ENCODE data around the gene CTPS1.

CTPS1 gene, protein sequence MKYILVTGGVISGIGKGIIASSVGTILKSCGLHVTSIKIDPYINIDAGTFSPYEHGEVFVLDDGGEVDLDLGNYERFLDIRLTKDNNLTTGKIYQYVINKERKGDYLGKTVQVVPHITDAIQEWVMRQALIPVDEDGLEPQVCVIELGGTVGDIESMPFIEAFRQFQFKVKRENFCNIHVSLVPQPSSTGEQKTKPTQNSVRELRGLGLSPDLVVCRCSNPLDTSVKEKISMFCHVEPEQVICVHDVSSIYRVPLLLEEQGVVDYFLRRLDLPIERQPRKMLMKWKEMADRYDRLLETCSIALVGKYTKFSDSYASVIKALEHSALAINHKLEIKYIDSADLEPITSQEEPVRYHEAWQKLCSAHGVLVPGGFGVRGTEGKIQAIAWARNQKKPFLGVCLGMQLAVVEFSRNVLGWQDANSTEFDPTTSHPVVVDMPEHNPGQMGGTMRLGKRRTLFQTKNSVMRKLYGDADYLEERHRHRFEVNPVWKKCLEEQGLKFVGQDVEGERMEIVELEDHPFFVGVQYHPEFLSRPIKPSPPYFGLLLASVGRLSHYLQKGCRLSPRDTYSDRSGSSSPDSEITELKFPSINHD

DNA sequence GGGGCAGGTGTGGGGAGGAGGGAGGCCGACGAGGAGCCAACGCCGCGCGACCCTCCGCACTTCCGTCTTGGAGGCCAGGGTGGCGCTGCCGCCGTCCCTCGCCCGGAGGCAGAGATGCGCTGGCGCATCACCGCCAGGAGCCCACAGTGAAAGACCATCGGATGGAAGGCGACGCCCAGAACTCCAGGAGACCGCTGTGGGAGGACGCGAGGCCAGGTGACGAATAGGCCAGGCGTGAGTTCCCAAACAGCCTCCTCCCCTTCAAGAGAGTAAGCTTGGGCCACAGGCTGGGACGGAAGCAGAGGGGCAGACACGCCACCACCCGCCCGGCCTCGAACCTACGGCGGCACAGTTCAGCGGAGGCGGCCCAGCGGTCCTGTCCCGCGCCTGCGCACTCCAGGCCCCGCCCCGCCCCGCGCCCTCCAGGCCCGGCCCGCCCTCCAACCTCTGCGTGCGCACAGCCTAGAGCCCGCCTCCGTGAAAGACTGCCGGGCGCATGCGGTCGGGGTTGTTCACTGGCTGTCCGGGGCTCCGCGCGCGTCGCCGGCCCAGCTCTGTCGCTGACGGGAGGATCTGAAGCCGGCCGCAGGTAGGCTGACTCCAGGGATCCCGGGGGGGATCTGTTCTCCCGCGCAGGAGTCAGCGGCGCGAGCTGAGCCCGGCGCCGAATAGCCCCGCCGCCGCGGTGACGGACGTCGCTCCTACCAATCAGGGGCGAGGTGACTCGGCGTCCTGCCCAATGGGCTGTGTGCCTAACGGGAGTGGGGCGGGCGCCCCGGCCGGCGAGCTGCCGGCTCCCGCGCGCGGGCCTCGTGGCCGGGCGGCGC lies at the start of gene CTPS1:
Gene CTPS1, plus strand, starts transcription at position 456 of the 827 bp plus-strand sequence. CDS start 3,595 bp downstream, outside the sequence.
- DNase-seq: peak; percentile 96

DNA sequence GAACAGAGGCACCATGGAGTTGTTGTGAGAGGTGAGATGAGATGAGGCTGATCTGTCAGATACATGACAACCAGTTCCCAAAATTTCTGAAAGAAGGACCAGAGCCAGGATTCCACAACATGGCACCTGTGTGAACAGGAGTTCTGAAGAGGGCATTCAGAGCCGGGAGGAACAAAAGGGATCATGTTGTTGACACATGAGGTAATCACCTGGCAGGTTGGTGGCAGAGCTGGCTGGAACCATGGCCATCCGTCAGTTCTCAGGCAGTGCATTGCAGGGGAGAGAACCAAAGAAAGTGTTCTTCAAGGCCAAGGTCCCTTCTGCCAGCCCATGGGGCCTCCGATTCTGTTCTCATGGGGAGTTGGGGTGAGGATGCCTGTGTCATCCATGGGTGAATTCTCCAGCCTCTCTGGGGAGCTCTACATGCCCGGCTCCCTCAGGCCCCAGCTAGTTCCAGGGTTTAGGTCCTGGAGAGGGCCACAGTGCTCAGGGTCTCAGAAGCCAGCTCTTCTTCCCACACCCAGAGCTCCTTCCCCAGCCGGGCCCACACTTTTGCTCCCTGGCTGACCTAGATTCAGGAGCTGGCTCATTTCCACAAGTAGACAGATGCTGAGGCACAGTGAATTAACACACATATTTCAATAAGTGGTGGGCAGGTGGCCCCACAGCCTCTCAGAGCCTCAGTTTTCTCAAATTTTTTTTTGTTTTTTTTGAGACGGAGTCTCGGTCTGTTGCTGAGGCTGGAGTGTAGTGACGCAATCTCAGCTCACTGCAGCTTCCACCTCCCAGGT lies 49.1 kb upstream of the CTPS1 start:
- DNase-seq: no peak

DNA sequence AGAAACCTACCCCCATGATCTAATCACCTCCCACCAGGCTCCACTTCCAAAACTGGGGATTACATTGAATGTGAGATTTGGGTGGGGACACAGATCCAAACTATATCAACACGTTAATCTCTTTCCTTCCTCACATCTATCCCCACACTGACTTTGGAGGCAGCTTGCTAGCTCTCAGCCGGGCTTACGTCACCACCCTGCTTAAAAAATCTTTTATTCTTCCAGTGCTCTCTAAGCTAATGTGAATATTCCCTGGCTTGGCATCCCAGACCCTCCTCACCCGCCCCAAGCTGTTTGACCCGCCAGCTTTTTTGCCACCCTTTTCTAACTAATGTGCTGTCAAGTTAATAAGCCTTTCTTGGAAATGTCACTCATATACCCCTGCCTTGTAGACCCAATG lies 47.9 kb upstream of the CTPS1 start:
- DNase-seq: no peak

DNA sequence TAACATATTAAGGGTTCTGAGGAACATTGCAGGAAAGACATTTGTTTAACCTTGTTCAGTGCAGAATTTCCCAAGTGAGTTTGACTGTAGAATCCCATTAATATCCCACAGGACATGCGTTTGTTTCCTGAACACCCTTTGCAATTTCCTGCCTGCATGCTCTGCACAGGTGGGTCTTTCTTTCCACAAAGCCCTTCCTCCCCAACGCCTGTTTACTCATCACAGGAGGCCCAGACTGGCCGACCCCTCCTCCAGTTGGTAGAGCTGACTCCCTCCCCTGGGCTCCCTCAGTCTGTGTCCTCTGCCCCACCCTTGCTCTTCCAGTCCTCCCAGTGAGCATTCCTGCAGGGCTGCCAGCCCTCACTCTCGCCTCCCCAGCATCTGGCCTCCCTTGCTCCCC lies 47.5 kb upstream of the CTPS1 start:
- no peak for DNase-seq

DNA sequence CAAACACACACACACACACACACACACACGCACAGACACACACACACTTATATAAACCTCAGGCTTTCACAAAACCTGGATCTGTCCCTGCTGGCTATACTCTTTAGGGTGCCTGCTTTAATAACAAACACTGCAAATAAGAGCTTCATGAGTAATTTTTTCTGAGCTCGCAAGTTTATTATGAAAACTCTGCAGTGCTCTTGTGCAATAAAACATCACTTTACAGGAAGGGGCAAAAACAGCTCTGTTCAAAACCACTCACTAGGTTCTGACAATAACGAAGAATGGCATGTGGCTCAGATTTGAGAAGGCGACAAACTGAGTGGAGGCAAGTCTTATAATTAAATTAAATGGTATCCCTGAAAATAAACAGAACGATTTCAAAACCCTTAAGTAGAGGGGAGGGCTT lies 42.6 kb upstream of the CTPS1 start:
- DNase-seq: no peak

DNA sequence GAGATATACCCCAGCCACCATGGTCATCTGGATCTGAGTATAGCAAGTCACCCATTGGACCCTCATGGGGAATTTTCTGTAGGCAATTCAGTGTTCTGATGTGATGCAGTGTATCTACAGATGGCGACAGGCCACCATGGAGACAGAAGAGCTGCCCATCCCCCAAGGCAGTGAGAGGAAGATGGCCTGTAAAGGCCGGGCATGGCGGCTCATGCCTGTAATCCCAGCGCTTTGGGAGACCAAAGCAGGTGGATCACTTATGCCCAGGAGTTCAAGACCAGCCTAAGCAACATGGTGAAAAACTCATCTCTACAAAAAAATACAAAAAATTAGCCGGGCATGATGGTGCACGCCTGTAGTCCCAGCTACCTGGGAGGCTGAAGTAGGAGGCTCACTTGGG lies 41.1 kb upstream of the CTPS1 start:
- no peak for DNase-seq

DNA sequence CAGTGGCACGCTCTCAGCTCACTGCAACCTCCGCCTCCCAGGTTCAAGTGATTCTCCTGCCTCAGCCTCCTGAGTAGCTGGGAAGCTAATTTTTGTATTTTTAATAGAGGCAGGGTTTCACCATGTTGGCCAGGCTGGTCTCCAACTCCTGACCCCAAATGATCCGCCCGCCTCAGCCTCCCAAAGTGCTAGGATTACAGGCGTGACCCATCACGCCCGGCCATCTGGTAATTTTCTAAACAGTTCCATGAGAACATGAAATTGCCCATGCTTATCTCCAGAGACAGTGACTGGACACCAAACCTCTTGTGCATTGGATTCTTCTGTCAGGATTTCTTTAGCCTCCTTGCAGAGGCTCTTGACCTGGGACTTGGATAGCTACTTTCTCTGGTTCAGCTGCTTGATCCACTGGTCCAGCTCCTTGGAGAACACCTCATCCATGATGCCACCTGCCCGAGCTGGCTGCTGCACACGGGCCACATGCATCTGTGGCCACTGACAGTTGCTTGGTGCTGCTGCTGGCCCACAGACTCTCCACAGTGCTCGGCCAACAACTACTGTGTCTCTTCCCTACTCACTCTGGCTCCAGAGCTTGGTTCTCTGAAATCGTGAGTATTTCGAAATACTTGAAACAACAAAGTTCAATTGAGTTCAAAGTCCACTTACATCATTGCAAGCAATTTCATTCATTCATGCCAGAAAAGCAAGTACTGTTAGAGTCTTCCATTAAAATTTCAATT lies 40.0 kb upstream of the CTPS1 start:
- no peak for DNase-seq

DNA sequence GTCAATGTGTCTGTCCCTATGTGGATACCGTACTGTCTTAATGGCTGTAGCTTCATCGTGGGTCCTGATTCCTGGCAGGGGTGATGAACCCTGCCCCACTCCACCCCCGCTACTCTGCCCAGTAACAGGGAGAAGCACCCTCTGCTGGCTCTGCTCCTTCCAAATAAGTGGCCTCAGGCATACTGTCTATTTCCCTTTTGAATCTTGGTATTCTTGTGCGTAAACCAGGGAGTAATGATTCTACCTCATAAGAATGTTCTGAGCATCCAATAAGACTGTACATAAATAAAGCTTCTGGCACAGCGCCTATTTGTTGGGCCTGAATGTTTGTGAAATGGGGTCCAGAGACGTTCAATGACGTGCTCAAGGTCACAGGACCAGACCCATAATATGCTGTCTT lies 35.2 kb upstream of the CTPS1 start:
- no peak for DNase-seq

DNA sequence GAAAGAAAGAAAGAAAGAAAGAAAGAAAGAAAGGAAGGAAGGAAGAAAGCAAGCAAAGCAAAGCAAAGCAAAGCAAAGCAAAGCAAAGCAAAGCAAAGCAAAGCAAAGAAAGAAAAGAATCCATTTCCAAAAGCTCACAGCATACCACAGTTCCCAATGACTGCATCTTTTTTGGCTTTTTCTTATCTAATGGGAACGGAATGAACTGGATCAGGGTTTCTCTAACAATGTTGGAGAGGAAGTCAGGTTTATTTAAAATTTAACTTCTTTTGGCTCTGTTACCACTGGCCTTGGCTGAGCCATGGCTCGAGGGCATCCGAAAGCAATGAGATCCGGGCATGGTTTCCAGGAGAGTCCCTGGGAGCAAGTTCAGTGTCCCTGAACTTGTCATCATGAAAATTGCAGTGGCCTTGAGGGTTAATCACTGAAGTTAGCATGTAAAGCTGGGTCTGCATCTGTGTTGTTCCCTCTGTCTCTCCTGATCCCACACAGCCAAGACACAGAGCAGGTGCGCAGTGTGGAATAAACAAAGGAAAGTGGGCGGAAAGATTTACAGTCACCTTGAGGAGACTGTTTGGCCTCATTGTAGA lies 34.6 kb upstream of the CTPS1 start:
- DNase-seq: no peak

DNA sequence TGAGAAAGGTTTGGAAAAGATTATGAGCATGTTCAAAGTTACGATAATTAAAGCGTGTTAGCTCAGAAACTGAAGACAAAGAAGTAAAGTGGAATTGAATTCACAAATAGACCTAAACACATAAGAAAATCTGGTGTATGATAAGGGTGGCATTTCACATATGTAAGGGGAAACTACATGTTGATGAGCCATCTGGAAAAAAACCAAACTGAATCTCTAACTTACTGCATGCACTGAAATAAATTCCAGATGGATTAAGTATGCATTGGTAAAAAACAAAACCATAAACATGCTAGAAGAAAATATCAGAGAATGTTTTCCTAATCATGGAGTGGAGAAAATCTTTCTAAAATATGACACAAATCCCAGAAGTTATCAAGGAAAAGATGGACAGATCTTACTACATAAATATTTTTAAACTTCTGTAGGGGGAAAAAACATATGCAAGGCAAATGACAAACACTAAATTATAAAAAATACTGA lies 34.0 kb upstream of the CTPS1 start:
- DNase-seq: no peak

DNA sequence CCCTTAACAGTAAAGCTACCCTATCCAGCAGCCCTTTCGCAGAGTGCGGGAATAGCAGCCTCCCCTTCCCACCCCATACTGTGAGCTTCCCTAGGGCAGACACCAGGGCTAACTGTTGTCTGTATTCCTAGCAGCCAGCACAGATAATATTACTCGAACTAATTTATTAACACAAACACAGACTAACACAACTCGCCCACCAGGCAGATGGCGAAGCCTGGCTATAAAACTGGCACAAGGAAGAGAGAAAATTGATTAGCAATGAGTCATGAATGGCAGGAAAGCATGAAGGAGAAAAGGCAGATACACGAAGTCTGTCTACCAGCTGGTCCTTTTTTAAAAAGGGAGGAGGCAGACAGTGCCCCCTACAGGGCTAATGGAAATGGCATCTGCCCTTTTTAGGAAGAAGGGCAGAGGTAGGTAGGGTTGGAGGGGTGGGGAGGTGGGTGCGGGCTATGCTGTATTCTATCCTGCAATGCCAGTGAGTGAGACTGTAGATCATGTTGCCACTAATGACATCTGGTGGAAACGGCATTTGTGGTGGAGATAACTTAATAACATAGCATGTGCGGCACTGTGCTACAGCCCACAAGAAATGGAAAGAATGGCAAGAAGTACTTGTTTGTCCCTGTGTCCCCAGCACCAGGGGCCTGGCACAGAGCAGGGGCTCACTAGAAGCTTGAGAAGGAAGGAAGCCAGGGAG lies 30.6 kb upstream of the CTPS1 start:
- DNase-seq: peak; percentile 42

DNA sequence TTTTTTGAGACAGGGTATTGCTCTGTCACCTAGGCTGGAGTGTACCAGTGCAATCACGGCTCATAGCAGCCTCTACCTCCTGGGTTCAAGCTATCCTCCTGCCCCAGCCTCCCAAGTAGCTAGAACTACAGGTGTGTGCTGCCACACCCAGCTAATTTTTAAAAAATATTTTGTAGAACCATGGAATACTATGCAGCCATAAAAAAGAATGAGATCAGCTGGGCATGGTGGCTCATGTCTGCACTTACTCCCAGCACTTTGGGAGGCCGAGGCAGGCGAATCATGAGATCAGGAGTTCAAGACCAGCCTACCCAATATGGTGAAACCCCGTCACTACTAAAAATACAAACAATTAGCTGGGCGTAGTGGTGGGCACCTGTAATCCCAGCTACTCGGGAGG lies 29.9 kb upstream of the CTPS1 start:
- no peak for DNase-seq

DNA sequence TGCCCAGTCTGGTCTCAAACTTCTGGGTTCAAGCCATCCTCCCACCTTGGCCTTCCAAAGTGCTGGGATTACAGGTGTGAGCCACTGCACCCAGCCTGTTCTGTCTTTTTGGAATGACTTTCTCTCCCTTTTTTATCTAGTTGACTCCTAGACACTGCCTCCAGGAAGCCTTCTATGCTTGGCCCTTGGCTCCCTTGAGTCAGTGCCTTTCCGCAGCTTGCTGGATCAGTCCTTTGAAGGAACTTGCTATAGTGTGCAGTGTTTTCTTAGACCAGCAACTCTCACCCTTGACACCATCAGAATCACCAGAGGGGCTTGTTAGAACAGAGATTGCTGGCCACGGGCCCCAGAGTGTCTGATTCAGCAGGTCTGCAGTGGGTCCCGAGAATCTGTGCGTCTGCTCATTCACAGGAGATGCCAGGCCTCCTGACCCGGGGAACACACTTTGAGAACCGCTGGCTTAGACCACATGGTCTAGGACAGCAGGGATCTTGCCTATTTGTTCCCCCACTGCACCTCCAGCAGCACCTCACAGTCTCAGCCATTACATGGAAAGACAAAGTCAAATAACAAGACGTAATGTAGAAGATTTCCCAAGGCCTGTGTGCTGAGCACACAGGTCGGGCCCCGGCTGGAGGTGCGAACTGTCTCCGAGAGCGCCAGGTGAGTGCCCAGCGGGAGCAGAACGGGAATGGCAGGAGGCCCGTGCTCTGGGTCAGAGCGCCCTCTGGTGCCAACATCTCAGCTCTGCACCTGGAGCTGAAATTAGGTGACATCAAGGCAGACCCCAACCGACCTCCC lies 27.4 kb upstream of the CTPS1 start:
- DNase-seq: peak; percentile 29

DNA sequence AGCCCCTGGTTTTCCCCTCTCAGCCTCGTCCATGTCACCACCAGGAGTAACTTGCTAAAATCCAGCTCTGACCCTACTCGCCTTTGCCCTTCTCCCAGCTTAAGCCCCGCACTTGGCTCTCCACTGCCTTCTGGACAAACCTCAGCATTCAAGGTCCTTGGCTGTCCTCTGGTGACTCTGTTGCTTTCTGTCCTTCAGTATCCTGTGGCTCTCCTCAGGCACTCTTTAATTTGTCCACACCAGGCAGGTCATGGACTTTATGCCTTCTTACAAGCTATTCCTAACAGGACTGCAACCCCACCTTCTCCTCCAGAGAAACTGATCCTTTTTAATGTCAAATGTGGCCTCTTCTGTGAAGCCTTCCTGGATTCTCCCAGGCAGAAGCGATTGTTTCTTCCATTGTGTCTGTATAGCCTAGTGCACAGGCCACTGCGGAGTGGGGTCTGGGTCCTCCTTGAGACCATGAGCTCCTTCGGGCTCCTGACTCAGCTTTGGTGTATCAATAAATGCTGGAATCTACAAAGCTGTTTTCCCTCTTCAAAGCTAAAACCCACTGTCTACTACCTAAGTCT lies 26.7 kb upstream of the CTPS1 start:
- no peak for DNase-seq

DNA sequence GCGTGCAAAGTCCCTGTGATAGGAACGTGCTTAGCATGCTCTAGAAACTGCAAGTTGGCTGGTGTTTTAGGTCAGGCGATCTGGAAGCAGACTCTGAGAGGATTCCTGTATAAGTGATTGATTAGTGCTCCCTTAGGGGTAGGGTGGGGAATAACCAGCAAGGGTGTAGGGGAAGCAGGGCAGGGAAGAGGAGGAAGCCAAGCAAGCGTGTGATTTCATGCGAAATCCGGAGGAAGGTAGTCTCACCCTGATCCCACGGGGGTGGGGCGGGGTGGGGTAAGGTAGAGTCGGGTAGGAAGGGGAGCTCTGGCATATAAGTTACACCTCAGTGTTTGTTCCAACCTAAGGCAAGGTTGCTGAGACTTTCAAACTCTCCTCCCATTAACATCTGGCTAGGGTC lies 24.9 kb upstream of the CTPS1 start:
- no peak for DNase-seq

DNA sequence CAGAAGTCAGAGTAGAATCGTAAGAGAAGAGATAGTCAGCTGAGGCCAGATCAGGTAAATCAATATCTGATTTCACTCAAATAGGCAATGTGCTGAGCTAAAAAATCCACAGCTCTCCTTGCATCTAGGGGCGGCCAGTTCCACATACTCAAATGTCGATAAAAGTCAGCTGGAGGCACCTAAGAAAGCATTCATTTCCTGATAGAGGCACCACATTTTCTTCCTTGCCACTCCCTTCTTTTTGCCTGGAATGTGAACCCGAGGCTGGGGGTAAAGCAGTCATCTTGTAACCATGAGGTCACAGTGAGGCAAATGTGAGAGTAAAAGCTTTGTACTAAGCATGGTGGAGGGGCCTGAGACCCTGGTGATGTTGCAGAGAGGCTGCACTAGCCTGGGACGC lies 24.2 kb upstream of the CTPS1 start:
- no peak for DNase-seq

DNA sequence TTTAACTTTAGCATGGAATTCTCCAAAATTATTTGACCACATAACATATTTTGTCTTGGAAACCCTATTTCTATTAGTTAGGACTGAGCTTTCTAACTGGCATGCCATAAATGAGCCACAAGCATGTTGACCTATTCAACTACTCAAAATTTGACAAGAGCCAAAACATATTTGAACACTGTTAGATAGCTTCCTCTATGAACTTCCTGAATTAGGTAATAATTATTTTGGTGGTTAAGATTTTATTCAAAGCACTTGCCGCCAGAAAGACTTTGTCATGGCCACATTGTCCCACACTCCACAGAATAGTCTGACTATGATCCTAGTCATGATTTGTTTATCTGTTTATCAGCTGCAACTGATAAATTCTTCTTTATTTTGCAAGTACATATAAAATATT lies 23.1 kb upstream of the CTPS1 start:
- DNase-seq: no peak

DNA sequence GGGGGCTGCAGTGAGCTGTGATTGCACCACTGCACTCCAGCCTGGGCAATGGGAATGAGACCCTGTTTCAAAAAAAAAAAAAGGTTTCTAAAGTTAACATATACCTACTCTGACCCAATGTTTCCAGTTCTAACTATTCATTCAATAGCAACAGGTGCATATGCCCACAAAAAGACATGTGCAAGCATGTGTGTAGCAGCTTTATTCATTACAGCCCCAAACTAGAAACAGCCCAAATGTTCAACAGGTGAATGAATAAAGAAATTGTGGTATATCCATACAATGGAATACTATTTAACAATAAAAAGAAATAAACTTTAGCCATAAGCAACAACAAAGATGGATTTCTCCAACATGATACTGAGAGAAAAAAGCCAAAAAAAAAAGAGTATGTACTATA lies 21.3 kb upstream of the CTPS1 start:
- DNase-seq: no peak

DNA sequence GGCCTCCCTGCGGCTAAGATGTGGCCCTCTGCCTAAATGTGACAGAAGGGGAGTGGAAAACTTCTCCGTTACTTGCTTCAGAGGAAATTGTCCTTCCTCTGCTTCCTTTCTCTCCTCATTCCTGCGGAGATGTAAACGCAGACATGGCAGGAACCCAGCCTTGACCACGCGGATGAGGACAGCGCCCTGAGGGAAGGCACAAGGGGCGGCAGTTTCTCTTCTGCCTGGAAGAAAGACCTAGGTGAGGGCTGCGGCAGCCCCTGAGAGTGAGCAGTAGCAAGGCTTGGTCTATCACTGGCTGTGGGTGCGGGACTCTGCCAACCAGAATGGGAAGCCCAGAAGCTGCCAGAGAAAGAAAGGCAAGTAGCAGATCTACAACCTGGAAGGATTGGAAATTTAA lies 14.0 kb upstream of the CTPS1 start:
- DNase-seq: no peak

DNA sequence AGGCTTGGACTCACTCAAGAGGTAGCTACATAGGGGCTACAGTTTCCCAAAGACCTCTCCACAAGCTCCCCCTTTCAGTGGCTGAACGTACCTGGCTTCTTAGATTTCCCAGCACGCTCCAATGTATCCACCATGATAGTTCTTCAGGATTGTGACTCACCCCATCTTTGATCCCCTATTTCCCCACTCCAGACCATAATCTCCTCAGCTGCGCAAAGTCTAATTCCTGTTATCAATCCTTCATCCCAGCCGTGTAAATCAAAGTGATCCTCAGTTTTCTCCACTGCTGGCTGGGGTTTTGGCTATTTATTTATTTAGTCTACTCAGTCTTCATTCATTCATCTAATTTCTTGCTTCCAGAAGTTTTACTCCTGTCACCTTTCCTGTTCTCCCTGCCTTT lies 13.1 kb upstream of the CTPS1 start:
- no peak for DNase-seq

Data from activated effector memory CD4-positive, alpha-beta T cell treated with Interleukin-2 at 50 U/mL for 16 hours (primary cell).